Measurements from ENCODE around the gene ST3GAL4.

The ST3GAL4 gene

GRCh38 chr11:126436209-126436755 is 80.8 kb downstream of the ST3GAL4 start:
- TF ChIP-seq EGR1 (IDR thresholded peaks at IDR 0.05) (no peak), TCF12 (IDR thresholded peaks at IDR 0.05; ENCODE audit: low read depth) (no peak), EP300 (IDR thresholded peaks at IDR 0.05; ENCODE audit: borderline replicate concordance) (no peak), CREB1 (IDR thresholded peaks at IDR 0.05; ENCODE audit: low read depth) (no peak), CEBPB (IDR thresholded peaks at IDR 0.05) (no peak), MAX (IDR thresholded peaks at IDR 0.05) (no peak), ZBTB7A (IDR thresholded peaks at IDR 0.05; ENCODE audit: low read depth) (no peak), RAD21 (IDR thresholded peaks at IDR 0.05; ENCODE audit: low read depth) (no peak), FOXM1 (IDR thresholded peaks at IDR 0.05; ENCODE audit: borderline replicate concordance, low read depth) (no peak), YY1 (IDR thresholded peaks at IDR 0.05; ENCODE audit: low read depth) (no peak), REST (IDR thresholded peaks at IDR 0.05; ENCODE audit: low read depth) (no peak), TAF1 (IDR thresholded peaks at IDR 0.05; ENCODE audit: low read depth) (no peak)

GRCh38 chr11:126437731-126438130 is 82.2 kb downstream of the ST3GAL4 start:
- no peak for TF ChIP-seq RAD21 (IDR thresholded peaks at IDR 0.05; ENCODE audit: low read depth)
- no peak for TF ChIP-seq TCF12 (IDR thresholded peaks at IDR 0.05; ENCODE audit: low read depth)
- no peak for TF ChIP-seq TEAD4 (IDR thresholded peaks at IDR 0.05)
- no peak for TF ChIP-seq NFIC (IDR thresholded peaks at IDR 0.05)
- no peak for TF ChIP-seq ZBTB7A (IDR thresholded peaks at IDR 0.05; ENCODE audit: low read depth)
- TF ChIP-seq EP300 (IDR thresholded peaks at IDR 0.05; ENCODE audit: borderline replicate concordance): no peak
- TF ChIP-seq CEBPB (IDR thresholded peaks at IDR 0.05): no peak
- TF ChIP-seq FOXM1 (IDR thresholded peaks at IDR 0.05; ENCODE audit: borderline replicate concordance, low read depth): no peak

GRCh38 chr11:126438272-126438671 is 82.8 kb downstream of the ST3GAL4 start:
- TF ChIP-seq TAF1 (IDR thresholded peaks at IDR 0.05; ENCODE audit: low read depth) (no peak), CEBPB (IDR thresholded peaks at IDR 0.05) (no peak), REST (IDR thresholded peaks at IDR 0.05; ENCODE audit: low read depth) (no peak), EP300 (IDR thresholded peaks at IDR 0.05; ENCODE audit: borderline replicate concordance) (no peak), EGR1 (IDR thresholded peaks at IDR 0.05) (no peak), CREB1 (IDR thresholded peaks at IDR 0.05; ENCODE audit: low read depth) (no peak)

GRCh38 chr11:126438691-126439090 is 83.2 kb downstream of the ST3GAL4 start:
- no peak for TF ChIP-seq USF1 (IDR thresholded peaks at IDR 0.05)
- no peak for TF ChIP-seq MAX (IDR thresholded peaks at IDR 0.05)
- no peak for TF ChIP-seq CEBPB (IDR thresholded peaks at IDR 0.05)
- TF ChIP-seq CREB1 (IDR thresholded peaks at IDR 0.05; ENCODE audit: low read depth): no peak

GRCh38 chr11:126440276-126440675 is 84.8 kb downstream of the ST3GAL4 start:
- TF ChIP-seq TEAD4 (IDR thresholded peaks at IDR 0.05): no peak
- no peak for TF ChIP-seq EP300 (IDR thresholded peaks at IDR 0.05; ENCODE audit: borderline replicate concordance)
- no peak for TF ChIP-seq TAF1 (IDR thresholded peaks at IDR 0.05; ENCODE audit: low read depth)
- no peak for TF ChIP-seq CEBPB (IDR thresholded peaks at IDR 0.05)
- TF ChIP-seq USF1 (IDR thresholded peaks at IDR 0.05): no peak
- no peak for TF ChIP-seq REST (IDR thresholded peaks at IDR 0.05; ENCODE audit: low read depth)
- TF ChIP-seq TCF12 (IDR thresholded peaks at IDR 0.05; ENCODE audit: low read depth): no peak
- TF ChIP-seq RAD21 (IDR thresholded peaks at IDR 0.05; ENCODE audit: low read depth): no peak
- TF ChIP-seq YY1 (IDR thresholded peaks at IDR 0.05; ENCODE audit: low read depth): no peak
- TF ChIP-seq MAX (IDR thresholded peaks at IDR 0.05): no peak
- no peak for TF ChIP-seq NFIC (IDR thresholded peaks at IDR 0.05)

All from Ishikawa (cell line).